Ecto neural progenitor cell (in vitro differentiated cells): ENCODE data around the gene SS18L1.

Source experiments
- DNase-seq: peaks from one replicate; pipeline ENCODE4 v3.0.0-alpha.2; 2018; ENCODE audit warnings: low spot score

Gene SS18L1

GRCh38 chr20:62156254-62156556 lies 12.6 kb downstream of the SS18L1 start:
- DNase-seq, result no peak

DNA sequence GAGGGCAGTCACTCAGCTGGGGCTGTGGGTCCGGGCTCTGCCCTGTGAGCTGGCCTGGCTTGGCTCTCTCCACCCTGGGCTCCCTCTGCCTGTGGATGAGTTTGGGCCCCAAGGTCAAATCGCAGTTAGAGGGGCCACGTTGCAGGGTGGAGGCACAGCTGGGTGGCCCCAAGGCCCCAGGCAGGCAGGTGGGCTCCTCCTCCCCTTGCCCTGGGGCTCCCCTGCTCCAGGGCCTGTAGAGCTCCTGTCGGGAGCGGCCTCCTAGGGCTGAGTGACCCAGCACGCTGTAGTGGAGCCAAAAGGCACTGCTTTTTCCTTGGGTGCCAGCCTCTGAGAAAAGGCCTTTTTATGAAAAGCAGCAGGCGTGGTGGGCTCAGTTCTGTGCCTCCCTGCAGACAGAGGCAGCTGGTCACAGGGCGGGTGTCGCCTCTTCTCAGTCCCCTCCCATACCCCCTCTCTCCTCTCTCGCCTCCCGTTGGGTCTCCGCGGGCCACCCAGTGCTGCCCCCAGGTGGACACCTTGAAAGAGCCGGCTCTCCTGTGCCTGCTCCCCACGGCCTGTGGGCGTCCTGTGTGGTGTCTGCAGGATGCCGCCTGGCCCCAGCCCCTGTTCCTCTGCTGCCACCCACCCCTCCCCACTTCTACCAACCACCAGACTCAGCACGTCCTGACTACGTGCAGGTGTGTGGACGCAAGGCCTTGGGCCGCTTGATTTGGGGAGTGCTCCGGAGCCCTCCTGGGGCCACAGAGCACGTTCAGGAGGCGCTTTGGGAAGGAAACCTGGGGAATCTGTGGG lies 13.2 kb downstream of the SS18L1 start:
- DNase-seq, result peak; percentile 85

DNA sequence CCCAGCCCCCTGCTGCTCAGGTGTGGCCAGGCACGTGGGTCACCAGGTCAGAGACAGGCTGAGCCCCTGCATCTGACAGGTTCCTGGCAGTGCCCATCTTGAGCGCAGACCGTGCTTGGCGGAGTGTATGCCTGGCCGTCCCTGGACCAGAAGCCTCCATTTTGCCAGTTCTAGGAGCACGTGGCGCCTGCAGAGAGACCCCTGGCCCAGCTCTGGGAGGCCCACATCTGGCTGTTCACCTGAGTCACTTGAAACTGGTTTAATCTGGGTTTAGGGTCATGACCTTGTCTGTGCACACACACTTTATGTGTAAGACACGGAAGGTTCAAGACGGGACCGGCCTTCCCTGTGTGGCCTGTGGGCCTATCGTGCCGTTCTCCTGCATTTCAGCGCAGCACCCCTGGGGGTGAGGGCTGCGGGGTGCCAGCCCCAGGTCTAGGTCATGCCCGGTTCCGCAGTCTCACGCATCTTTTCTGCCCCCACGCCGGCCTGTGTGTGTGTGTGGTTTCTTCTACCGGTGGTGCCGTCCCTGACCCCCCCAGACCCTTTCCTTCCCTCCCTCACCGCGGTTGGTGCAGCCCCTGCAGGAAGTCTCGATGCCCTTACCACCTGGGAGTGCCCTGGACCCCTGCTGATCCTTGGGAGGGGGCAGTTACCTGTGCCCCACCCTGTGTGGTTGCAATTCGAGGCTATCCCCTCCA lies 14.0 kb downstream of the SS18L1 start:
- DNase-seq, result no peak

DNA sequence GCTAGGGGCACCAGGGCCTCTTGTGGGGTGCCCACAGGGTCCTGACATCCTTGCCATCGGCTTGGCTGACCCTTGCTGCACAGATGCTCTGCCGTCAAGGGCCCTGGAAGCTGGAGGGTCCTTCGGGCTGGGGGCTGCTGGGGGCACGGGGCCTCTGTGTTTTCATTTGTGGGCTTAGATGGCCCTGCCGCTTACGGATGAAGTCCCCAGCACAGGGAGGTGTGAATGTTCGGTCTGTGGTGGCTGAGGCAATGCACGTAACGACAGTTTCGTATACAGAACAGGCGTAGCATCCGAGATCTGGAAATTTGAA lies 14.5 kb downstream of the SS18L1 start:
- no peak for DNase-seq

- DNase-seq, result no peak
Observed at GRCh38 chr20:62158541-62158940, 15.0 kb downstream of the SS18L1 start.

GRCh38 chr20:62159052-62159451 lies 15.5 kb downstream of the SS18L1 start:
- DNase-seq, result no peak

- DNase-seq, result no peak
Observed at GRCh38 chr20:62159839-62160238, 16.3 kb downstream of the SS18L1 start.

GRCh38 chr20:62160253-62160652 lies 16.7 kb downstream of the SS18L1 start:
- no peak for DNase-seq

- DNase-seq, result no peak
Observed at GRCh38 chr20:62160876-62161275, 17.3 kb downstream of the SS18L1 start.

- no peak for DNase-seq
Observed at GRCh38 chr20:62161347-62161746, 17.8 kb downstream of the SS18L1 start.

DNA sequence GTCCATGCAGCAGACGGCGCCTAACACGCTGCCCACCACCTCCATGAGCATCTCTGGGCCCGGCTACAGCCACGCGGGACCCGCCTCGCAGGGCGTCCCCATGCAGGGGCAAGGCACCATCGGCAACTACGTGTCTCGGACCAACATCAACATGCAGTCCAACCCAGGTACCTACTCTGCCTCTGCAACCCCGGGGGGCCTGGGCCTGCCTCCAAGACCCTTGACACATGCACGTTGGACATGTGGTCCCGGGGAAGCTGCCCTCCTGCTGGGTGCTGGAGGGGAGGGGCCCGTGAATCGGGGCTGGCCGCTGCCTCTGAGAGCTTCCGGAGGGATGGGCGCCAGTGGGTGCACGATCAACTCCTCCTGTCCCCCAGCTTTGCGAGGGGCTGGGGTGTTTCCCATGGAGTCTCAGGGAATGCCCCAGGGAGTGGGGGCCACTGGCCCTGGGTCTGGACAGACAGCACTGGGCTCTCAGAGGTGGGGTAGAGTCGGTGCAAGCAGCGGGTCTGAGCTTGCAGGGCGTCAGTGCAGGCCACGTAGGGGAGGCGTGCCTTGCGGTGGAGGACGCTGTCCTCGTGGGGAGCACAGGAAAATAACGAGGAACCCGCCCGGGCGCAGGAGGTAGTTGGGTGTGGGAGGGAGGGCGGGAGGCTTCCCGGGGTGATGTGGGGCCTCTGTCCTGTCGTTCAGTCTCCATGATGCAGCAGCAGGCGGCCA lies 19.4 kb downstream of the SS18L1 start:
- DNase-seq, result no peak

GRCh38 chr20:62163485-62163865 lies 19.9 kb downstream of the SS18L1 start:
- no peak for DNase-seq

DNA sequence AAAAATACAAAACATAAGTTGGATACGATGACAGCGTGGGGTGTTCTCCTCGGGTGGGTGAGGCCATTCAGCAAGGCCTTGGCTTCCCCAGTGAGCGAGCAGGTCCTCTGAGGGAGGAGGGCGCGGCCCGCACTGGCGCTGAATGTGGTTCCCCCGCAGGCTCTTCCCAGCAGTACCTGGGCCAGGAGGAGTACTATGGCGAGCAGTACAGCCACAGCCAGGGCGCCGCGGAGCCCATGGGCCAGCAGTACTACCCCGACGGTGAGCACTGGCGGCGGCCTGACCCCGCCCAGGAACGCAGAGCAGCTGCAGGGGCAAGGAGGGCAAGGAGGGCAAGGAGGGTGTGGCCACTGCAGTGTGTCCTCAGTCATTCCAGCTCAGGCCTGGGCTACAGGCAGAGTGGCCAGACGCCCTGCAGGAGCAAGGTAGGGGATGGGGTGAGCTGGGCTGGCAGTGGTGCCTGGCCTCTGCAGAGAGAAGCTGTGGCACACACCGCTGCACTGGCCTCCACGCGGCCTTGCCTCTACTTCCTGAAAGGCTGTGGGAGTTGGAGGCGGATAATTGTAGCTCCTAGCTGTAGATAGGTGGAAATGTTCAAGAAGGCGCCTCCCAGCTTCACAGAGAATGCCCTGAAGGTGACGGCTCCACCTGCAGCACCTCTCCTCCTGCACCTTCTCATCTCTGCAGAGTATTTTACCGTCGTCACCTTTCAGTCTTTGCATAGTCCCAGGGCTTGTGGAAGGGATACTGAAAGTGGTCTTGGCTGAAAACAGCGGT lies 20.6 kb downstream of the SS18L1 start:
- DNase-seq, result no peak

- no peak for DNase-seq
Observed at GRCh38 chr20:62164879-62165761, 21.6 kb downstream of the SS18L1 start.

GRCh38 chr20:62165762-62166399 lies 22.3 kb downstream of the SS18L1 start:
- no peak for DNase-seq

DNA sequence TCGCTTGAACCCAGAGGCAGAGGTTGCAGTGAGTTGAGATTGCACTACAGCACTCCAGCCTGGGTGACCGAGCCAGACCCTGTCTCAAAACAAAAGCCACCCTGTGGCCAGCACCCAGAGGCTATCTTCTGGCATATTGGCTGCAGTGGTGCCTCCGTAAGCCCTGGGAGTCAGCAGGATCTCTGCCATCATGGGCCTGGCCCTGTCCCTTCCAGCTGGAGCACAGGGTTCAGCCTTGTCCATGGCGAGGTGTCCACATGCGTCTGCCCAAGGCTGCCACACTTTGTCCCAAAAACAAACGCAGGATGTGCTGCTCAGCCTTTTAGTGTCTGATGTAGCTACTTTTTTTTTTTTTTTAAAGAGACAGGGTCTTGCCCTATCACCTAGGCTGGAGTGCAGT lies 23.9 kb downstream of the SS18L1 start:
- DNase-seq, result no peak

DNA sequence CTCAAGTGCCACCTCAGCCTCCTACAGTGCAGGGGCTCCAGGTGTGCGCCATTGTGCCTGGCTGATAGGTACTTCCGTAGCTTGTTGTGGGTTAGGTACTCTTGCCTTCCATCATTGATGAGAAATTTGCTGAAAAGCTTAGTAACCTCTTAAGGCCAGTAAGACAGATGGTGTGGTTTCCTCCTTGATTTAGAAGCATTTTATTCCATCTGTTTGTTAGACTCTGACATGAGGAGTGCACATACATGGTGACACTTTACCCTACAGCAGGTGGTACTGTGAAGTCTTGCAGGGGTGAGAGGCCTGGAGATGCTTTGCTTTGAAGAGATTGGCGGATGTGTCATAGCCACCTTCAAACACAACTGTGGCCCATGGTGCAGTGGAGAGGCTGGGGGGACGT lies 24.5 kb downstream of the SS18L1 start:
- no peak for DNase-seq

DNA sequence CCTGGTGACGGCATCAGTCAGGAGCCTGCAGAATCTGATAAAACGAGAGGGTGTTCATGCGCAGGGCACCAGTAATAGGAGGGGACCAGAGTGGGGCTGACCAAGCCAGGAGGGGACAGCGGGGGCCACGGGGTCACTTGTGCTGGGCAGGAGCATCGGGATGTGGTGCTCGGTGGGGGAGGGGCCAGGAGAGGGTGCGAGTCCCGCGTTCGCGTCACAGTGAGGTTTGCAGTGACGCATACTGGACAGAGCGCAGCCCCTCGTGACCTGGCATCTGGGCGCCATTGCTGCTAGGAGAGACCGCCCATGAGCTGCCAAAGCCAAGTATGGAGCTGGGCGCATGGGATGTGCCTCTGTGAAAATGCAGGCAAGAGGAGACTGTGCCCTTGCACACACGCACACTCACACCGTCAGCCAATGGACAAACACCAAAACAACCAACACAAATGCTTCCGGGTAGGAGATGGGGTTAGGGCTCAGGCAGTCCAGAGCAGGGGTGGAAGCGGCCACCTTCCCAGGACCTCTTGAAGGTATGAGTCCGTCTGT lies 25.4 kb downstream of the SS18L1 start:
- DNase-seq, result no peak

DNA sequence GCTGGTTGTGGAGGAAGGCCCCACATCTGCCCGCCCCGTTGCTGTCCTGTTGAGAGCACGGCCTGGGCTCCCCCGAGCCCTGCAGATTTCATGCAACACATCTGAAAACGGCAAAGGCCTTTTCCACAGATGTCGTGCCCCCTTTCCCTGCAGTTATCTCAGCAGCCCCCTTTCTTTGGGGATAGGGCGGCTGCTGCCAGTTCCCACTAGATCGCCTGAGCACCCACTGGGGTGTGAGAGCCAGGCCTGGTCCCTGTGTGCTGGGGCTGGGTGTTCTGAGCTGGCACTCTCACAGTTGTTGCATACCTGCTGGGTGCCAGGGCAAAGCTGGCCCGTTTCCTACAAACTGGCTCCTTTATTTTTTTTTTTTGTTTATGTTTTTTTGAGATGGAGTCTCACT lies 27.0 kb downstream of the SS18L1 start:
- DNase-seq, result no peak

- no peak for DNase-seq
Observed at GRCh38 chr20:62171245-62171644, 27.7 kb downstream of the SS18L1 start.

GRCh38 chr20:62172666-62173065 lies 29.1 kb downstream of the SS18L1 start:
- no peak for DNase-seq
